ENCODE data around the gene EFEMP1. TPM values are rescaled to one million over a fixed set of nuclear protein-coding genes. Genes with fewer than 3 reads are reported as not detected.
A peak's percentile ranks its signal among the peaks of the same experiment; 100 is the strongest.

The EFEMP1 gene
- polyA plus RNA-seq, 1 of the 3 experiments (the other 2 are of a cell fraction): 1,015 TPM

- ChIA-PET CTCF (interaction anchor here (2.3 kb wide), 1 partner anchor 12 kb away, joined by 10 read pairs; no protein-coding TSS in a partner anchor), POLR2A (no interaction called here)
- TF ChIP-seq SIN3A (IDR thresholded peaks at IDR 0.05; ENCODE audit: borderline replicate concordance, low read depth, low read length) (no peak), NRF1 (IDR thresholded peaks at IDR 0.05; ENCODE audit: low read depth, low read length) (no peak), ELF1 (IDR thresholded peaks at IDR 0.05) (no peak), RFX5 (IDR thresholded peaks at IDR 0.05; ENCODE audit: low read length) (no peak), MEF2A (IDR thresholded peaks at IDR 0.05; ENCODE audit: borderline replicate concordance, low read depth) (no peak), EP300 (IDR thresholded peaks at IDR 0.05; ENCODE audit: borderline replicate concordance in 1 of 2, low read depth in 1 of 2, low read length in 1 of 2) (no peak), EZH2phosphoT487 (IDR thresholded peaks at IDR 0.05; ENCODE audit: borderline replicate concordance, low read depth) (no peak), JUND (IDR thresholded peaks at IDR 0.05) (no peak), POLR2AphosphoS5 (IDR thresholded peaks at IDR 0.05; ENCODE audit: low read depth, low read length) (no peak), CHD2 (IDR thresholded peaks at IDR 0.05; ENCODE audit: low read length, partially characterized antibody) (no peak), USF2 (IDR thresholded peaks at IDR 0.05; ENCODE audit: borderline replicate concordance, low read depth, low read length) (no peak), YY1 (IDR thresholded peaks at IDR 0.05; ENCODE audit: low read depth) (no peak), RAD21 (IDR thresholded peaks at IDR 0.05; ENCODE audit: low read length) (no peak)
Observed at GRCh38 chr2:55949211-55949610, 25.6 kb upstream of the EFEMP1 start.

GRCh38 chr2:55948176-55948923, 24.8 kb upstream of the EFEMP1 start:
- POLR2A ChIA-PET: no interaction called here
- no peak for DNase-seq
- no peak for TF ChIP-seq MXI1 (IDR thresholded peaks at IDR 0.05; ENCODE audit: low read depth, low read length)
- no peak for TF ChIP-seq REST (IDR thresholded peaks at IDR 0.05; ENCODE audit: low read depth, low read length)
- TF ChIP-seq ELF1 (IDR thresholded peaks at IDR 0.05): no peak
- TF ChIP-seq SMC3 (IDR thresholded peaks at IDR 0.05; ENCODE audit: low read depth, low read length): no peak
- TF ChIP-seq MEF2A (IDR thresholded peaks at IDR 0.05; ENCODE audit: borderline replicate concordance, low read depth): no peak
- no peak for TF ChIP-seq USF1 (IDR thresholded peaks at IDR 0.05; ENCODE audit: borderline replicate concordance, low read depth)
- no peak for TF ChIP-seq PBX3 (IDR thresholded peaks at IDR 0.05)
- no peak for TF ChIP-seq FOXM1 (IDR thresholded peaks at IDR 0.05; ENCODE audit: low read depth)
- no peak for TF ChIP-seq IRF3 (IDR thresholded peaks at IDR 0.05; ENCODE audit: low read depth, low read length)
- no peak for TF ChIP-seq RCOR1 (IDR thresholded peaks at IDR 0.05; ENCODE audit: low read length)

More at GRCh38 chr2:55949211-55949610, 25.6 kb upstream of the EFEMP1 start:
- Histone ChIP-seq H2AFZ (ENCODE audit: low read depth) (peak overlapping the region; percentile 7; the same call in 1 of the 2 replicates), H3K9me2 (no peaks in the 10 kb centered on the region), H3K4me2 (no peak overlapping the region), H3K27me3 (ENCODE audit: insufficient read depth) (no peaks in the 10 kb centered on the region), H3K4me1 (ENCODE audit: control insufficient read depth in 1 of 2, insufficient read depth in 2 of 2, low read depth in 1 of 2, low read length in 1 of 2) (no peaks in the 10 kb centered on the region), H3F3A (replicated peaks; ENCODE audit: insufficient read depth) (no peaks in the 10 kb centered on the region), H3K79me2 (ENCODE audit: insufficient read depth) (no peaks in the 10 kb centered on the region), H3K9ac (no peak overlapping the region), H3K27ac (ENCODE audit: low read depth in 2 of 2, low read length in 1 of 2) (no peak overlapping the region), H3K36me3 (replicated peaks in 1 of 2; ENCODE audit: control insufficient read depth in 1 of 2, insufficient read depth in 2 of 2, low read length in 1 of 2) (peaks cover 0 to 3% of the 10 kb centered on the region in 2 experiments), H3K9me3 (peaks cover 2% of the 10 kb centered on the region; the same call in 1 of the 2 replicates), H4K20me1 (ENCODE audit: insufficient read depth) (no peaks in the 10 kb centered on the region), H3K4me3 (ENCODE audit: low read depth in 2 of 2, low read length in 1 of 2) (no peak overlapping the region)
- no peak for DNase-seq

More at GRCh38 chr2:55948176-55948923, 24.8 kb upstream of the EFEMP1 start:
- Histone ChIP-seq H3K9ac (no peak overlapping the region), H3K27me3 (ENCODE audit: insufficient read depth) (no peaks in the 10 kb centered on the region), H3K27ac (ENCODE audit: low read depth in 2 of 2, low read length in 1 of 2) (no peak overlapping the region), H3F3A (replicated peaks; ENCODE audit: insufficient read depth) (no peaks in the 10 kb centered on the region), H3K9me2 (no peaks in the 10 kb centered on the region), H3K36me3 (replicated peaks in 1 of 2; ENCODE audit: control insufficient read depth in 1 of 2, insufficient read depth in 2 of 2, low read length in 1 of 2) (peaks cover 0 to 3% of the 10 kb centered on the region in 2 experiments), H3K4me1 (ENCODE audit: control insufficient read depth in 1 of 2, insufficient read depth in 2 of 2, low read depth in 1 of 2, low read length in 1 of 2) (no peaks in the 10 kb centered on the region), H3K4me2 (no peak overlapping the region), H2AFZ (ENCODE audit: low read depth) (peak overlapping the region; percentile 34; the same call in 1 of the 2 replicates), H4K20me1 (ENCODE audit: insufficient read depth) (no peaks in the 10 kb centered on the region), H3K4me3 (ENCODE audit: low read depth in 2 of 2, low read length in 1 of 2) (no peak overlapping the region), H3K9me3 (peaks cover 2% of the 10 kb centered on the region; the same call in 1 of the 2 replicates), H3K79me2 (ENCODE audit: insufficient read depth) (no peaks in the 10 kb centered on the region)
- CTCF ChIA-PET: interaction anchor here (1.2 to 2.3 kb wide), 2 partner anchors 13 to 15 kb away, joined by 6 to 10 read pairs; no protein-coding TSS in a partner anchor

Measured in SK-N-SH (cell line).